ENCODE data around the gene PTPN1.
A peak's percentile ranks its signal among the peaks of the same experiment; 100 is the strongest.
"Not testable (repeated sequence)": the region's sequence is repeated elsewhere in the genome, so short reads cannot be mapped to it uniquely, and the experiment has no call there.

PTPN1 gene

DNA sequence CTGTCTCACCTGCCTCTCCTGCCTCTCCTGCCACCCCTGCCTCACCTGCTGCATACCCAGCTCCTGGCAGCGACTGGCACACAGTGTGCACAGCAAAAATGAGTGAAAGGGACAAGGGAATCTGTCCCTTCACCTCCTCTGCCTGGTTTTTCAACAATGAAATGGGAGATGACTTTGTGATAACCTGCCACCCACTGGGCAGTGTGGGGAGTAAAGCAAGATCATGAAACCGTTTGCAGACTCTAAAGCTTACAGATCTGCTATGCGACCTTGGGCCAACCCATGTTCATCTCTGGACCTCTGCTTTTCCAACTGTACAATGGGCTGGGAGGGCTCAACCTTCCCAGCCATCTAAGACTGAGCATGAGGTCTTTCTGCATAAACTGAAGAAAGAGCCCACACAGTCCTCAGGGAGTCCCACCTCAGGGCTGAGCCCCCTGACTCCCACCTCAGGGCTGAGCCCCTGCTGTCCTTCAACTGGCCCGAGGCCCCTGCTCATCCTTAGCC is 100.1 kb downstream of the PTPN1 start:
- DNase-seq (ENCODE audit: low read depth), result no peak

GRCh38 chr20:50611128-50611810 is 101.1 kb downstream of the PTPN1 start:
- no peak for DNase-seq (ENCODE audit: low read depth)
- no peak for TF ChIP-seq CTCF (IDR thresholded peaks at IDR 0.05; ENCODE audit: control insufficient read depth, extremely low read depth, insufficient read depth)
- no peak overlapping the region for H3K4me3 ChIP-seq (ENCODE audit: low read depth, low read length)

More for the DNA sequence above, 100.1 kb downstream of the PTPN1 start:
- peak; percentile 42 for TF ChIP-seq CTCF (IDR thresholded peaks at IDR 0.05; ENCODE audit: control insufficient read depth, extremely low read depth, insufficient read depth)
- H3K4me3 ChIP-seq (ENCODE audit: low read depth, low read length), result no peak overlapping the region

DNA sequence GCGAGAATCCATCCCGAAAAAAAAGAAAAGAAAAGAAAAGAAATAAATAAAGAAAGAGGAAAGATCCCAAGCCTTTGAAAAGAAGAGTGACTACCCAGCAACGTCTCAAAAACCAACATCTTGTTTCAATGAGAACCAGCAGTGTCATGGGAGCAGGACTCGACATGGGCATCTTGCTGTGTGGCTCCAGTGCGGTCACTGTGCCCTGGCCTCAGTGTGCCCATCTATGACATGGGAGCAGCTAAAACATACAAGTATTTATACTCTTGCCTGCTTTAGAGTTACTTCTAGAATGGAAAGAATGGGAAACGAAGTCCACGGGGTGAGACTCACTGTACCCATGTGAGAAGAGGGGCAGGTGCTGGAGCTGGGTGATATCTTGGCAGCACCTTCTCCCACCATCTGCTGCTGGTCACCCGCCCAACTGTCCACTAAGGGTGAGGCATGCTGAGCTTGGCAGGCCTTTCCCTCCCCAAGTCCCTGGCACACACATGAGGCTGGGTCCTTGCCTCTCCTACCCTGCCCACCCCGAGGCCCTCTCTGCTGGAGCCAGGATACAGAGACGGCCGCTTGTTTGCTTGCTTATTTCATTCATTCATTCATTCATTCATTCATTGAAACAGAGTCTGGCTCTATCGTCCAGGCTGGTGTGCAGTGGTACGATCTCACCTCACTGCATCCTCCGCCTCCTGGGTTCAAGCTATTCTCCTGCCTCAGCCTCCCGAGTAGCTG is 103.4 kb downstream of the PTPN1 start:
- no peak overlapping the region for H3K4me3 ChIP-seq (ENCODE audit: low read depth, low read length)
- no peak for TF ChIP-seq CTCF (IDR thresholded peaks at IDR 0.05; ENCODE audit: control insufficient read depth, extremely low read depth, insufficient read depth)
- no peak for DNase-seq (ENCODE audit: low read depth)

- DNase-seq (ENCODE audit: low read depth), result no peak
- TF ChIP-seq CTCF (IDR thresholded peaks at IDR 0.05; ENCODE audit: control insufficient read depth, extremely low read depth, insufficient read depth), result no peak
- H3K4me3 ChIP-seq (ENCODE audit: low read depth, low read length), result no peak overlapping the region
Measured at GRCh38 chr20:50615407-50615806, 105.2 kb downstream of the PTPN1 start.

GRCh38 chr20:50617022-50617421 is 106.8 kb downstream of the PTPN1 start:
- TF ChIP-seq CTCF (IDR thresholded peaks at IDR 0.05; ENCODE audit: control insufficient read depth, extremely low read depth, insufficient read depth), result no peak
- H3K4me3 ChIP-seq (ENCODE audit: low read depth, low read length), result no peak overlapping the region
- DNase-seq (ENCODE audit: low read depth), result no peak

DNA sequence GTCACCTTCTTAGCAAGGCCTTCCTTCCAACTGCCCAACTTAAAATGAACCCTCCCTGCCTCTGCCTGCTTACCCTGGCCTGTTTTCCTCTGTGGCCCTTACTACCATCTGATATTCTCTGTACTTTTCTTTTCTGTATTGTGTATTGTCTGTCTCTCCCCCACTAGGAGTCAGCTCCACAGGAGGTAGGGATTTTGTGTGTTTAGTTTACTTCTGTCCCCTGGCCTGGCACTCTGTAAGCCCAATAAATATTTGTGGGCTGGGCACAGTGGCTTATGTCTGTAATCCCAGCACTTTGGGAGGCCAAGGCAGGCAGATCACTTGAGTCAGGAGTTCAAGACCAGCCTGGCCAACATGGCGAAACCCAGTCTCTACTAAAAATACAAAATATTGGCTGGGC is 108.4 kb downstream of the PTPN1 start:
- H3K4me3 ChIP-seq (ENCODE audit: low read depth, low read length), result no peak overlapping the region

DNA sequence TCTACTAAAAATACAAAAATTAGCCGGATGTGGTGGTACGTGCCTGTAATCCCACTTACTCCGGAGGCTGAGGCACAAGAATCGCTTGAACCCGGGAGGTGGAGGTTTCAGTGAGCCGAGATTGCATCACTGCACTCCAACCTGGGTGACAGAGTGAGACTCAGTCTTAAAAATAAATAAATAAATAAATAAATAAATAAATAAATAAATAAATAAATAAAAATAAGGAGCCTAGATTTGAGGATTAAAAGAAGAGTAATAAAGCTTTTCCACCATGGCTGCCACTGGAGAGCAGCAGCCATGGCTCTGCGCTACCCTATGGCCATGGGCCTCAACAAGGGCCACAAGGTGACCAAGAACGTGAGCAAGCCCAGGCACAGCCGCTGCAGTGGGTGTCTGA is 110.3 kb downstream of the PTPN1 start:
- H3K4me3 ChIP-seq (ENCODE audit: low read depth, low read length); DNase-seq (ENCODE audit: low read depth): not testable (repeated sequence)

More for the DNA sequence above, 108.4 kb downstream of the PTPN1 start:
- TF ChIP-seq CTCF (IDR thresholded peaks at IDR 0.05; ENCODE audit: control insufficient read depth, extremely low read depth, insufficient read depth), result no peak
- no peak for DNase-seq (ENCODE audit: low read depth)

Data from LNCaP clone FGC (cell line).